Suprapubic skin (tissue), 4 donors: ENCODE measurements around the gene SPSB3. TPM values are rescaled to one million over a fixed set of nuclear protein-coding genes. Genes with fewer than 3 reads are reported as not detected.

ENCODE experiments used
- DNase-seq, 2 donors: peaks; one replicate each; pipeline ENCODE4 v3.0.0-alpha.2; 2019; ENCODE audit warnings: low spot score in 2 of 2
- H3K27ac ChIP-seq: fragments of 200-600 bp; sonication (generic); one replicate; pipeline ENCODE4 v1.5.1; 2019
- H3K27me3 ChIP-seq: fragments of 200-600 bp; sonication (generic); one replicate; pipeline ENCODE4 v1.5.1; 2019
- H3K36me3 ChIP-seq: fragments of 200-600 bp; sonication (generic); one replicate; pipeline ENCODE4 v1.5.1; 2019
- H3K4me1 ChIP-seq: fragments of 200-600 bp; sonication (generic); one replicate; pipeline ENCODE4 v1.5.1; 2019
- H3K4me3 ChIP-seq: fragments of 200-600 bp; sonication (generic); one replicate; pipeline ENCODE4 v1.5.1; 2019; ENCODE audit warnings: mild to moderate bottlenecking
- H3K9me3 ChIP-seq: fragments of 200-600 bp; sonication (generic); one replicate; pipeline ENCODE4 v1.5.1; 2019
- CTCF ChIP-seq, 2 donors: fragments of 200-600 bp in 1 of 2; fragments of 450-650 bp in 1 of 2; sonication (generic) in 1 of 2; IDR thresholded peaks; one replicate each; pipeline ENCODE4 v1.5.1; 2016 to 2019; ENCODE audit warnings: antibody characterized with exemption in 2 of 2, mild to moderate bottlenecking in 1 of 2, moderate library complexity in 1 of 2
- EP300 ChIP-seq: sonication (generic); formaldehyde crosslinking; IDR thresholded peaks from one replicate; pipeline ENCODE4 v1.6.1; 2017; ENCODE audit warnings: antibody characterized with exemption
- POLR2A ChIP-seq, 2 donors: fragments of 450-650 bp; IDR thresholded peaks; one replicate each; pipeline ENCODE4 v1.6.1; 2017; ENCODE audit warnings: antibody characterized with exemption in 2 of 2, mild to moderate bottlenecking in 2 of 2, moderate library complexity in 2 of 2
- POLR2AphosphoS5 ChIP-seq, 3 donors: sonication (generic); formaldehyde crosslinking; IDR thresholded peaks; one replicate each; pipeline ENCODE4 v1.6.1; 2017; ENCODE audit warnings: antibody characterized with exemption in 3 of 3
- WGBS: methylation state at CpG from one replicate; pipeline ENCODE4 v1.1.5; 2018; 5-methylcytosine and 5-hydroxymethylcytosine counted together
- total RNA-seq, 4 donors: library from RNA; depleted of rRNA; stranded (reverse); fragments of >200 nt; gene quantifications; one replicate each; pipeline ENCODE4 v1.1.0, GENCODE V29; 2016

Gene SPSB3
- total RNA-seq, 4 donors from 2014 or later: 124 to 205 (median 156) TPM

- H3K4me1 ChIP-seq: peaks cover 28% of the 10 kb centered on the region
- WGBS: 91% methylated on average over 13 of the region's 15 CpGs
- H3K27me3 ChIP-seq: no peaks in the 10 kb centered on the region
- H3K9me3 ChIP-seq: no peaks in the 10 kb centered on the region
- H3K36me3 ChIP-seq: peaks cover 57% of the 10 kb centered on the region
- no peak overlapping the region for H3K27ac ChIP-seq
- DNase-seq: no peak
- no peak overlapping the region for H3K4me3 ChIP-seq
- TF ChIP-seq POLR2A (IDR thresholded peaks at IDR 0.05) (no peak), POLR2AphosphoS5 (IDR thresholded peaks at IDR 0.05) (no peak), EP300 (no peak), CTCF (IDR thresholded peaks at IDR 0.05) (no peak)
Observed at GRCh38 chr16:1790261-1790610, 7.9 kb upstream of the SPSB3 start.

DNA sequence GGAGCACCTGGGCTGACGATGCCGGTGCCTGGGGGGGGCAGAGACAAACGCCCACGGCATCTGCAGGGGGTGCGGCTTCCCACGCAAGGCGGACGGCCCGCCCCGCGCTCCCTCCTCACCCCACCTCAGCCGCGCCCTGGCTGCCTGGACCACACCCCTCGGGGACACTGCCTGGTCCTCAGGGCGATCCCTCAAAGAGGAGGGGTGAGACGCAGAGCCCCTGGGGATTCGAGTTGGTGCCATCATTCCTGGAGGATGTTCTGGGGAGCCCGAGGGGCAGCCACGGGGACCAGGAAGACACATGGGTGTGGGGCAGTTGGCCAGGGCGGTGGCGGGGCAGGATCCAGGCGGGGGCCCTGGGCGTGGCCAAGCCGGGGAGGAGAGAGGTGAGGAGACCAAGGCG lies 7.3 kb upstream of the SPSB3 start:
- WGBS: 73% methylated on average over 8 of the region's 25 CpGs
- H3K36me3 ChIP-seq: peaks cover 57% of the 10 kb centered on the region

DNA sequence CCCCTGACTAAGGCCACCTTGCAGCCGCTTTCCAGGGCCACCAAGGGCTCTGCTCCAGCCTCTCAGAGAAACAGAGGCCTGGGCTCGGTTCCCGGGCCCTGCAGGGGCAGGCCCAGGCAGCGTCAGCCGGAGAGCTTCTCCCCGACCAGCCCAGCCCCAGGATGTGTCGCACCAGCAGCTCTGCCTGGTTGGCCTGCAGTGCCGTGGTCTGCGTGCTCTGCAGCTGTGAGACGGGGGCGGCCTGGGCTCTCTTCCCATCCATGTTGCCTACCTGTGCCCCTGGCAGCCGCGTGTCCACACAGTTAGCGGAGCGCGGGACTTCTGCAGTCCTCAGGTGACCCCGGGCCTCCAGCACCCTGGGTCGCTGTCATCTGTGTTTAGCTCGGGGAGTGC lies 6.3 kb upstream of the SPSB3 start:
- Histone ChIP-seq H3K36me3 (peaks cover 57% of the 10 kb centered on the region), H3K4me3 (no peak overlapping the region), H3K4me1 (peaks cover 44% of the 10 kb centered on the region), H3K9me3 (no peaks in the 10 kb centered on the region), H3K27me3 (no peaks in the 10 kb centered on the region), H3K27ac (no peak overlapping the region)
- WGBS: 41% methylated on average over 19 of the region's 19 CpGs
- peak in 1 of 2 donors; percentile 51 for DNase-seq
- TF ChIP-seq POLR2A (IDR thresholded peaks at IDR 0.05) (no peak), CTCF (IDR thresholded peaks at IDR 0.05) (no peak), POLR2AphosphoS5 (IDR thresholded peaks at IDR 0.05) (no peak), EP300 (no peak)

More for the DNA sequence above, 7.3 kb upstream of the SPSB3 start:
- Histone ChIP-seq H3K4me1 (peaks cover 34% of the 10 kb centered on the region), H3K27me3 (no peaks in the 10 kb centered on the region), H3K9me3 (no peaks in the 10 kb centered on the region), H3K27ac (no peak overlapping the region), H3K4me3 (no peak overlapping the region)
- DNase-seq: peak in 1 of 2 donors; percentile 66
- TF ChIP-seq POLR2A (IDR thresholded peaks at IDR 0.05) (no peak), CTCF (IDR thresholded peaks at IDR 0.05) (no peak), EP300 (no peak), POLR2AphosphoS5 (IDR thresholded peaks at IDR 0.05) (no peak)

DNA sequence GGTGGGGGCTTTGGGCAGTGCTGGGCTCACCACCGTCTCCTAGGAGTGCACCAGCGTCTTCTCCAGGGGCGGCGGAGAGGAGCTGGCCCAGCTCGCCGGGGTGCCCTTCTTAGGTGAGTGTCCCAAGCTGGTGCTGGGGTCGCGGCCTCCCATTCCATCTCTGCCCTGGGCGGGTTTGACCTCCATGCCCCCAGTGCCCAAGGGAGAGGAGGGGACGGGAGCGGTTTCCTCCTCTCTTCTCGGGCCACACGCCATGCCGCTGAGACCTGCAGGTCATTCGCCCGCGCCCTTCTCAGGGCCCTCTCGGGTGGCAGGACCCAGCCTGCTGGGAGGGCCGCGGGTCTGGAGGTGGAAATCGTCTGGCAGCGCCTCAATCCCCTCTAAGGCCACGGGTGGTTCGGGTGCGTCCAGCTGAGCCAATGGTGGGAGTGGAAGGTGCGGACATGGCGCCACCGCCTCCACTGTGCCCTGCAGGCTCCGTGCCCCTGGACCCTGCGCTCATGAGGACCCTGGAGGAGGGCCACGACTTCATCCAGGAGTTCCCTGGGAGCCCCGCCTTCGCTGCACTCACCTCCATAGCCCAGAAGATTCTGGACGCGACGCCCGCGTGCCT lies 5.8 kb upstream of the SPSB3 start:
- no peak overlapping the region for H3K27ac ChIP-seq
- no peak overlapping the region for H3K4me3 ChIP-seq
- peak in 1 of 2 donors; percentile 59 for DNase-seq
- H3K36me3 ChIP-seq: peaks cover 57% of the 10 kb centered on the region
- H3K4me1 ChIP-seq: peaks cover 49% of the 10 kb centered on the region
- no peaks in the 10 kb centered on the region for H3K9me3 ChIP-seq
- H3K27me3 ChIP-seq: no peaks in the 10 kb centered on the region
- WGBS: 80% methylated on average over 20 of the region's 38 CpGs
- TF ChIP-seq EP300 (no peak), CTCF (IDR thresholded peaks at IDR 0.05) (no peak), POLR2AphosphoS5 (IDR thresholded peaks at IDR 0.05) (no peak), POLR2A (IDR thresholded peaks at IDR 0.05) (no peak)

DNA sequence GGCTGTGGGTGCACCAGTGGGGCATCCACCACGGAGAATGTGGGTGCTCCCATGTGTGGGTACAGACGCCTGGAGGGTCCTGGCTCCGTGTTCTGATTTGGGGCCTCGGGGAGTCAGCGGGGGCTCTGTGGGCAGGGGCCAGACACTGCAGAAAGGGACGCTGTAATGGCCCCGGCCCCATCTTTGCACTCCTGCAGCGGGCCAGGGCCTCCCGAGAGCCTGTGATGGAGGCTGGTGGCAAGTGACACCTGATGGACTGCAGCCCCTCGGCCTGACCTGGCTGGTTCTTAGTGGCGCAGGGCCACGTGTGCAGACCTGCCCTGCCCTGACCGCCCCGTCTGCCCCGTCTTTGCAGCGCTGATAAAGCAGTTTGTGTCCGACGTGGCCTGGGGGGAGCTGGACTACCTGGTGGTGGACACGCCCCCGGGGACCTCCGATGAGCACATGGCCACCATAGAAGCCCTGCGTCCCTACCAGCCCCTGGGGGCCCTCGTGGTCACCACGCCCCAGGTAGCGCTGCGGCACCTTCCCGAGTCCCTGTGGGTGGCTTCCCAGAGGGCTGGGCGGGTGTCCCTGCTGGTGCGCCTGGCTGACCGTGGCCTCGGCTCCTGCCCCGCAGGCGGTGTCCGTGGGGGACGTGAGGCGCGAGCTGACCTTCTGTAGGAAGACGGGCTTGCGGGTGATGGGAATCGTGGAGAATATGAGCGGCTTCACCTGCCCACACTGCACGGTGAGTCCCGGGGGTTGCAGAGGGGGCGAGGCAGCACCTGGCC lies 5.1 kb upstream of the SPSB3 start:
- peaks cover 50% of the 10 kb centered on the region for H3K4me1 ChIP-seq
- H3K36me3 ChIP-seq: peaks cover 56% of the 10 kb centered on the region
- WGBS: 94% methylated on average over 26 of the region's 44 CpGs
- no peak overlapping the region for H3K27ac ChIP-seq
- H3K27me3 ChIP-seq: no peaks in the 10 kb centered on the region
- H3K9me3 ChIP-seq: no peaks in the 10 kb centered on the region
- no peak for TF ChIP-seq POLR2AphosphoS5 (IDR thresholded peaks at IDR 0.05)
- DNase-seq: peak in 1 of 2 donors; percentile 63
- no peak overlapping the region for H3K4me3 ChIP-seq
